Measurements from ENCODE around the gene NASP. TPM values are rescaled to one million over a fixed set of nuclear protein-coding genes. Genes with fewer than 3 reads are reported as not detected.

NASP gene
- total RNA-seq, 3 donors from 2014 or later: 83.4 to 96.7 (median 91.0) TPM

Other genes starting within 250 kb of the NASP start
- gene TOE1, start 243.9 kb upstream of the NASP start, total RNA-seq: 10 to 100 TPM in 2 of 3 donors, 1 to 10 TPM in 1; 8.6 to 21.2 (median 11.1) TPM
- 10 to 100 TPM; 16.8 to 26.2 (median 25.8) TPM for gene MUTYH, start 243.6 kb upstream of the NASP start, total RNA-seq
- 10 to 100 TPM in 2 of 3 donors, 1 to 10 TPM in 1; 6.2 to 19.2 (median 11.1) TPM for gene TESK2, start 92.9 kb upstream of the NASP start, total RNA-seq
- 1 to 10 TPM in 2 of 3 donors, under 1 TPM in 1; 0.64 to 1.6 (median 1.3) TPM for gene CCDC163, start 84.0 kb upstream of the NASP start, total RNA-seq
- 1 to 10 TPM; 2.1 to 5.1 (median 3.6) TPM for gene MMACHC, start 83.7 kb upstream of the NASP start, total RNA-seq
- 100 to 1,000 TPM; 178 to 313 (median 308) TPM for gene PRDX1, start 62.2 kb upstream of the NASP start, total RNA-seq
- 10 to 100 TPM; 85.5 to 96.0 (median 89.4) TPM for gene AKR1A1, start 33.2 kb upstream of the NASP start, total RNA-seq
- 1 to 10 TPM; 2.3 to 5.7 (median 4.5) TPM for gene CCDC17, start 40.0 kb downstream of the NASP start, total RNA-seq
- 100 to 1,000 TPM; 103 to 195 (median 114) TPM for gene GPBP1L1, start 102.5 kb downstream of the NASP start, total RNA-seq
- 10 to 100 TPM; 20.6 to 39.4 (median 29.1) TPM for gene TMEM69, start 104.1 kb downstream of the NASP start, total RNA-seq
- gene IPP, start 166.6 kb downstream of the NASP start, total RNA-seq: 10 to 100 TPM; 10.5 to 15.4 (median 11.4) TPM
- gene MAST2, start 219.6 kb downstream of the NASP start, total RNA-seq: 10 to 100 TPM; 28.0 to 34.4 (median 31.6) TPM